Measurements from ENCODE around the gene RAB11FIP4. TPM values are rescaled to one million over a fixed set of nuclear protein-coding genes. Genes with fewer than 3 reads are reported as not detected.
A peak's percentile ranks its signal among the peaks of the same experiment; 100 is the strongest.

Gene RAB11FIP4
- total RNA-seq, 2 donors from 2014 or later, result 39.1 to 40.8 TPM

- H3K36me3 Mint-ChIP-seq (ENCODE audit: insufficient read depth in 2 of 2), result no peaks in the 10 kb centered on the region
- H3K4me3 Mint-ChIP-seq, result peak overlapping the region; percentile 79 to 83
- no peak overlapping the region for H3K27ac Mint-ChIP-seq
- ATAC-seq (replicated peaks in 1 of 2) (no peak), DNase-seq (no peak)
- peaks cover 6% of the 10 kb centered on the region for H3K4me1 Mint-ChIP-seq (ENCODE audit: low read depth)
- H3K27me3 Mint-ChIP-seq (ENCODE audit: low read depth), result peaks cover 50% of the 10 kb centered on the region
- no peaks in the 10 kb centered on the region for H3K9me3 Mint-ChIP-seq
Observed at GRCh38 chr17:31390426-31390747, 1.1 kb upstream of the RAB11FIP4 start.

- H3K27me3 Mint-ChIP-seq (ENCODE audit: low read depth), result peaks cover 55% of the 10 kb centered on the region
- peak overlapping the region; percentile 79 to 83 for H3K4me3 Mint-ChIP-seq
- H3K36me3 Mint-ChIP-seq (ENCODE audit: insufficient read depth in 2 of 2), result no peaks in the 10 kb centered on the region
- ATAC-seq (replicated peaks in 1 of 2) (peak; percentile 18 to 24), DNase-seq (no peak)
- no peak overlapping the region for H3K27ac Mint-ChIP-seq
- H3K9me3 Mint-ChIP-seq, result no peaks in the 10 kb centered on the region
- H3K4me1 Mint-ChIP-seq (ENCODE audit: low read depth), result peaks cover 6% of the 10 kb centered on the region
Observed at GRCh38 chr17:31390748-31391495, 553 bp upstream of the RAB11FIP4 start.

GRCh38 chr17:31392002-31392855 is 754 bp downstream of the RAB11FIP4 start:
- H3K4me1 Mint-ChIP-seq (ENCODE audit: low read depth), result peaks cover 6% of the 10 kb centered on the region

DNA sequence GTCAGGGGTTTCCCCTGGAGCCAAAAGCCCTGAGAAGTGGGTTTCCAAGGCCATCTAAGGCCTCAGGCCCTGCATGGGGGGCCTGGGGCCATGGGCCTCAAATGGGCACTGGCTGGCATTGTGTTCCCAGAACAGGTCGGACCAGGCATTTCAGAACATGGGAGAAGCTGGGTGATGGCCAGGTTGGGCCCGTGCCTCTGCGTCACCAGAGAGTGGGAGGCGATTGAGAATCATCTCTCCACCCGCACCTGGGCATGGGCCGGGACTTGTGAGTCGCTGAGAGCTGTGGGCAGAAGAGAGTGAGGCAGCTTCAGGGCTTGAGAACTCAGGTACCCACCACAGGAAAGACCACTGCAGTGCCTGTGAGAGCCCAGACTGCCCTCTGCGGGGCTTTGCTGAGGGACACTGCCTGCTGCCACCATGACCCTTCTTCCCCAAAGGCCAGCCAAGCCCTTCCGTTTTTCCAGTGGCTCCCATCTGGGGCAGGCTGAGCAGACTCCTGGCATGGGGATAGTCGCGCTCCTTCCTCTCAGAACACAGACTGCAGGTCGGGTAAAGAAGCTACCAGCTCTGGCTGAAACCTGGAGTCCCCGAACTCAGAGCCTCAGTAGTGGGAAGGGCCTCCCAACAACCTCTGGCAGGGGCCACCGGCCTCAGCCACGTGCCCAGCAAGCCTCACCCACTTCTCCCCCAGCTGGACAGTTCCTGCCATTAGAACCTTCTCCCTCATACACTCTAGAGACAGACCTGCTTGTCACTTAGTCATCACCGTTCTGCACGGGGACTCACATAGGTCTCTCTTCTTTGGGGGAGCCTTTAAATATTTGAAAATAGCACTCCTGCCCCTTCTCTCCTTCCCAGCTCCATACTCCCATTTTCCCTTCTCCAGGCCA is 1.6 kb downstream of the RAB11FIP4 start:
- Mint-ChIP-seq H3K9me3 (no peaks in the 10 kb centered on the region), H3K4me3 (peak overlapping the region; percentile 54 to 66), H3K27me3 (ENCODE audit: low read depth) (peaks cover 57% of the 10 kb centered on the region), H3K27ac (no peak overlapping the region), H3K36me3 (ENCODE audit: insufficient read depth in 2 of 2) (no peaks in the 10 kb centered on the region), H3K4me1 (ENCODE audit: low read depth) (peaks cover 6% of the 10 kb centered on the region)
- ATAC-seq (replicated peaks in 1 of 2) (no peak), DNase-seq (no peak)

More at GRCh38 chr17:31392002-31392855, 754 bp downstream of the RAB11FIP4 start:
- Mint-ChIP-seq H3K9me3 (no peaks in the 10 kb centered on the region), H3K27ac (no peak overlapping the region), H3K4me3 (peak overlapping the region; percentile 54 to 66), H3K27me3 (ENCODE audit: low read depth) (peaks cover 57% of the 10 kb centered on the region), H3K36me3 (ENCODE audit: insufficient read depth in 2 of 2) (no peaks in the 10 kb centered on the region)
- DNase-seq (no peak), ATAC-seq (replicated peaks in 1 of 2) (no peak)

DNA sequence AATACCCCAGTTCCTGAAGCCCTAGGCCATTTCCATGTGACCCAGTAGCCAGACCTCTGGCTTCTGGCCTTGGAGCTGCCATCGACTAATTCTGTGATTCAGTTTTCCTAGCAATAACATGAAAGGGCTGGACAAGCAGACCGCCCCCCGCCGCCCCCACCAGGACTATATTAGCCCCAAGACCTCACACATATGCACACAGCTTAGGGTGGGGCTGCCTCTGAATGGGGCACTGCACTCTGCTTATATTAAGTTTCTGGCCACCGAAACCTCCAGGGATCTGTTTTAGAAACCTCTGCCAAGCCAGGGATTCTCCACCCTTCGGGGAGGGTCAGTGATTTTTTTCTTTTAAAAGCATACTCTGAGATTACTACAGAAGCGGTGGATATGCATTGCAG is 2.3 kb downstream of the RAB11FIP4 start:
- no peak for DNase-seq
- H3K4me1 Mint-ChIP-seq (ENCODE audit: low read depth), result peaks cover 6% of the 10 kb centered on the region
- H3K27ac Mint-ChIP-seq, result no peak overlapping the region
- no peaks in the 10 kb centered on the region for H3K36me3 Mint-ChIP-seq (ENCODE audit: insufficient read depth in 2 of 2)
- ATAC-seq (replicated peaks in 1 of 2), result no peak
- no peak overlapping the region for H3K4me3 Mint-ChIP-seq
- no peaks in the 10 kb centered on the region for H3K9me3 Mint-ChIP-seq
- H3K27me3 Mint-ChIP-seq (ENCODE audit: low read depth), result peaks cover 57% of the 10 kb centered on the region

DNA sequence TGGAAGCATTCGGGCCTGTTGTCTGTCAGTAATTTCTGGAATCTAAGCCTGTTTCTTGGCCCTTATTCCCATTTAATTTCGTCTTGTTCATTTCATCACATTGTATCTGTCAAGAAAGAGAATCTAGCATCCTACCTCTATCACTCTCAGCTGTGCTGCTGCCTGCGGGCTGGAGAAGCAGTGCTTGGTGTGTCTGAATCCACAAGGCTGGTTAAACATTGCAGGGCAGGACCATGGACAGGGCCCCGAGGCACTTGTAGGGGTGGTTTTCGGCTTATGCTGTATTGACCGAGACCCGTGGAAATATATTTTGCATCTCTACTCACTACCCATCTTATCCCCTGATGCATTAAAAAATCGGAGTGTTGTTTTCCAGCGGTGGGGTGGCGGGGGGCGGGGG is 3.1 kb downstream of the RAB11FIP4 start:
- Mint-ChIP-seq H3K36me3 (ENCODE audit: insufficient read depth in 2 of 2) (no peaks in the 10 kb centered on the region), H3K27me3 (ENCODE audit: low read depth) (peaks cover 50% of the 10 kb centered on the region), H3K4me1 (ENCODE audit: low read depth) (peaks cover 6% of the 10 kb centered on the region), H3K27ac (no peak overlapping the region), H3K4me3 (peak overlapping the region in 1 of 2 donors; percentile 4), H3K9me3 (no peaks in the 10 kb centered on the region)
- DNase-seq (peak; percentile 46 to 50), ATAC-seq (replicated peaks in 1 of 2) (no peak)

DNA sequence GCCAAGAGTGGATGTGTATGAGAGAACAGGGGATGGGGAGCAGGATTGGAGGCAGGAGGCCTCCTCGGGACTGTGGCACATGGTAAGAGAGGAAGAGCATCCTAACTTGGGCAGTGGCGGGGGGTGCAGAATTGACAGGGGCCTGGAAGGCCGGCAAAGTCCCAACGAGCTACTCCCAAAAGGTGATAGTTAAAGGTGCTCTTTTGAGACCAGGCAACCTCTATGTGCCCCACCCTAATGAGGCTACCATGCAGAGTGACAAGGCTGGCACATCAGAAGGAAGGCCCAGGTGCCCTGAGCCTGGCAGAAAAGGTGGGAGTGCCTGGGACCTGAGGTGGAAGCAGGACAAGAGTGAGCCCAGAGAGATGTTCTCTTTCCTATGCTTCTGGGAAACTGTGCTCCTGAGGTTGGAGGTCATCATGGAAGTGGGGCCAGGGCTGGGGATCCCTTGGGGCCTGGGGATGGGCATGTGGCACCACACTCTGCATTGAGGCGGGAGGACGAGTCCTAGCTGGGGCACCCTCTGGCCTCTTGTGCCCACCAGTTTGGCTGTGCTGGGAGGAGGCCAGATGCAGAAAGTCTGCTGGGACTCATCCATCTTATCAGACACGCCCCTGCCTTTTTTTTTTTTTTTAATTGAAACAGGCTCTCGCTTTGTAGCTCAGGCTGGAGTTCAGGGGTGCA is 5.9 kb downstream of the RAB11FIP4 start:
- H3K4me1 Mint-ChIP-seq (ENCODE audit: low read depth), result peaks cover 4% of the 10 kb centered on the region
- DNase-seq (no peak), ATAC-seq (replicated peaks in 1 of 2) (no peak)
- H3K36me3 Mint-ChIP-seq (ENCODE audit: insufficient read depth in 2 of 2), result no peaks in the 10 kb centered on the region
- H3K9me3 Mint-ChIP-seq, result no peaks in the 10 kb centered on the region
- H3K27ac Mint-ChIP-seq, result no peak overlapping the region
- H3K4me3 Mint-ChIP-seq, result no peak overlapping the region
- peaks cover 32% of the 10 kb centered on the region for H3K27me3 Mint-ChIP-seq (ENCODE audit: low read depth)

DNA sequence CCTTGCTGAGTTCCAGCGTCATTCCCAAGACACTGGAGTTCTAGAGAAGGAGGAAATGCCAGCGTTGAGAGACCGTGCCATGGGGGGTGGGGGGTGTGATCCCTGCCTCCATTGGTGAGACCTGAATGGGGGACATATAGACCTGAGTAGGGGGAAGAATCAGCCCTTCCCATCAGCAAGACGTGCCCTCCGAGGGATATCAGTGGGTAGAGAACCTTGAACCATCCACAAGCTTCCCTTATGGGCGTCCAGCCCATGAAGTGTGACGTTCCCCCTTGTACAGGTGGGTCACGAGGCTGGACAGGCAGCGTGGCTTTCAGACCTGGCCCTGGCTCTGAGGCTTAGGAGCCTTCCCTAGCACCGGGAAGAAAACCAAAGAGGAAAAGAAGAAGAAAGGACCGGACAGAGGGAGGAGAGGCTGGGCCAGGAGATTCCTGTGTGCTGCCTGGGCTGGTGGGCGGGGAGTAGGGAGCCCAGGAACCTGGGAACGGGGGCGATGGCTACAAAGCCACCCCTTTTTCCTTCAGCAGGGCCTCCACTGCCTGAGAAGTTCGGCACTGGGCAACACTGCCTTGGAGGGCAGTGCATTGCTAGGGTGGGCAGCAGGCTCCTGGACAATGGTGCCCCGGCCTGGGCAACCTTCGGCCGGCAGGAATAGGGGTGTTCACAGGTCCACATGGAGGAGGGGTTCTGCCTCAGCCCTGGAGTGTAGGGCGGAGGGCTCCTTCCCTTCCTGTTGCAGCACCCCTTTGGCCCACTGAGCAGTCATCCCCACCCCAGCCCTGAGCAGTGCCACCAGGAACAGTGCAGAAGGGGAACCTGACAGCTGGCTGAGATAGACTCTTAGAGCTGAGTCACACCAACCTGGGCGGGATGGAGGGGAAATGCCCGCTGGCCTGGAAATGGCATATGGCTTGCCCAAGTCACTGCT is 7.2 kb downstream of the RAB11FIP4 start:
- H3K36me3 Mint-ChIP-seq (ENCODE audit: insufficient read depth in 2 of 2), result no peaks in the 10 kb centered on the region
- H3K4me3 Mint-ChIP-seq, result no peak overlapping the region
- H3K27ac Mint-ChIP-seq, result no peak overlapping the region
- no peaks in the 10 kb centered on the region for H3K4me1 Mint-ChIP-seq (ENCODE audit: low read depth)
- no peaks in the 10 kb centered on the region for H3K9me3 Mint-ChIP-seq
- ATAC-seq (replicated peaks in 1 of 2) (no peak), DNase-seq (no peak)
- peaks cover 20% of the 10 kb centered on the region for H3K27me3 Mint-ChIP-seq (ENCODE audit: low read depth)

DNA sequence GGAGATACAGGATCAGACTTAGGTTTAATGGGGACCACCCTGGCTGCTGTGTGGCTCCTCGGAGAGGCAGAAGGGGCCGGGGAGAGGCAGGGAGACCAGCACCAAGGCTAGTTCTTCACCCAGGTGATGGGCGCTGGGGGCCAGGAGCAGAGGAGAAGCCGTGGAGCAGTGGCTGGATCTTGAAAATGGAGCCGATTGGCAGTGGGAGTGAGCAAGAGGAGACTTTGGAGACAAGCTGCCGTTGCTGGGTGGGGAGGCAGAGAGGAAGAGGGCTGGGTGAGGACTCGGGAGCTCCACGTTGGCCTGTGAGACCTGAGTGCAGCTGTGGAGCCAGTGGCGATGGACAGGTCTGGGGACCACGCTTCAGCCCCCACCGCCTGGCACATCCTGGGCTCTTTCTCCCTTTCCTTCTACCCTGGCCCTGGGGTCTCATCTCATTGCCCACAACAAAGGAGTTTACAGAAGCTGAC is 9.0 kb downstream of the RAB11FIP4 start:
- H3K36me3 Mint-ChIP-seq (ENCODE audit: insufficient read depth in 2 of 2), result no peaks in the 10 kb centered on the region
- H3K27me3 Mint-ChIP-seq (ENCODE audit: low read depth), result peaks cover 6% of the 10 kb centered on the region
- H3K27ac Mint-ChIP-seq, result no peak overlapping the region
- no peak for DNase-seq
- H3K4me3 Mint-ChIP-seq, result no peak overlapping the region
- no peaks in the 10 kb centered on the region for H3K4me1 Mint-ChIP-seq (ENCODE audit: low read depth)
- ATAC-seq (replicated peaks in 1 of 2), result no peak
- no peaks in the 10 kb centered on the region for H3K9me3 Mint-ChIP-seq

GRCh38 chr17:31401456-31402254 is 10.2 kb downstream of the RAB11FIP4 start:
- Mint-ChIP-seq H3K4me1 (ENCODE audit: low read depth) (no peaks in the 10 kb centered on the region), H3K4me3 (no peak overlapping the region), H3K27me3 (ENCODE audit: low read depth) (no peaks in the 10 kb centered on the region), H3K27ac (no peak overlapping the region), H3K36me3 (ENCODE audit: insufficient read depth in 2 of 2) (no peaks in the 10 kb centered on the region), H3K9me3 (no peaks in the 10 kb centered on the region)
- DNase-seq (no peak), ATAC-seq (replicated peaks in 1 of 2) (no peak)
